Right lobe of liver (tissue), 6 donors: ENCODE data around the gene RUFY4. TPM values are rescaled to one million over a fixed set of nuclear protein-coding genes. Genes with fewer than 3 reads are reported as not detected.

Experiments
- ATAC-seq, 4 donors: fragments of 200-7000 bp; cut with Tn5 transposase; one replicate each; pipeline ENCODE4 v1.9.1; 2020; ENCODE audit warnings: mild to moderate bottlenecking in 4 of 4, moderate library complexity in 4 of 4
- DNase-seq, 3 donors: peaks; one replicate each; pipeline ENCODE4 v3.0.0-alpha.2; 2020
- H3K27ac ChIP-seq, 3 donors: fragments of 200-600 bp; one replicate each; pipeline ENCODE4 v1.8.0; 2022
- H3K27me3 ChIP-seq, 2 donors: fragments of 200-600 bp; one replicate each; pipeline ENCODE4 v1.8.0; 2022
- H3K36me3 ChIP-seq, 4 donors: fragments of 200-600 bp; sonication (generic) in 1 of 4; one replicate each; pipeline versions ENCODE4 v1.5.1 to v1.8.0; 2017 to 2022; ENCODE audit warnings: control low read depth in 1 of 4
- H3K4me1 ChIP-seq, 4 donors: fragments of 200-600 bp; sonication (generic) in 1 of 4; one replicate each; pipeline versions ENCODE4 v1.5.1 to v1.8.0; 2017 to 2022; ENCODE audit warnings: control low read depth in 1 of 4
- H3K4me3 ChIP-seq, 3 donors: fragments of 200-600 bp; one replicate each; pipeline ENCODE4 v1.8.0; 2022
- H3K9me3 ChIP-seq, 4 donors: fragments of 200-600 bp; sonication (generic) in 1 of 4; one replicate each; pipeline versions ENCODE4 v1.5.1 to v1.8.0; 2017 to 2022; ENCODE audit warnings: control low read depth in 1 of 4
- CTCF ChIP-seq, 4 donors: fragments of 200-600 bp in 3 of 4; fragments of 450-650 bp in 1 of 4; IDR thresholded peaks; one replicate each; pipeline versions ENCODE4 v1.5.1 to v1.8.0; 2016 to 2022; ENCODE audit warnings: antibody characterized with exemption in 4 of 4, mild to moderate bottlenecking in 2 of 4
- POLR2A ChIP-seq: fragments of 450-650 bp; IDR thresholded peaks from one replicate; pipeline ENCODE4 v1.6.1; 2017; ENCODE audit warnings: antibody characterized with exemption, mild to moderate bottlenecking
- WGBS: methylation state at CpG from one replicate; pipeline ENCODE4 v1.1.6; 2018; ENCODE audit warnings: low coverage, low lambda C conversion rate; ENCODE audit not compliant: insufficient coverage; ENCODE audit errors: missing lambda C conversion rate; 5-methylcytosine and 5-hydroxymethylcytosine counted together
- intact Hi-C, 2 donors: fragments of 100-400 bp; cut with DNase I; formaldehyde crosslinking; loops; one replicate each; pipeline versions ENCODE4 v1.11.2 to v1.14.1; 2022
- total RNA-seq, 6 experiments: library from RNA; depleted of rRNA in 2 of 6; stranded (reverse); fragments of >200 nt in 2 of 6; fragmentation: NEBNext Ultra II Directional in 3 of 6; extraction: Animal tissue kit (Norgen Biotek cat#: 25700) in 3 of 6; gene quantifications; one replicate each; pipeline versions ENCODE4 v1.1.0 to v1.2.4, GENCODE V29; 2016 to 2023
- donor health status: DM: no; HTN: yes; CAD: no.
- donor health status: DM: no; HTN: no; CAD: no.
- donor health status: DM: no; HTN: no; CAD: no.
- donor health status: DM: no; HTN: yes; CAD: no.
- donor health status: DM: no; HTN: yes; CAD: no.

Gene RUFY4
- total RNA-seq, 6 experiments from 2014 or later = 0.11 to 0.55 (median 0.23) TPM; not detected in 3

GRCh38 chr2:218069606-218070300 is 700 bp downstream of the RUFY4 start:
- no peaks in the 10 kb centered on the region for H3K27me3 ChIP-seq
- intact Hi-C loops = no loop called here
- TF ChIP-seq POLR2A (no peak), CTCF (IDR thresholded peaks at IDR 0.05) (no peak)
- no peaks in the 10 kb centered on the region for H3K36me3 ChIP-seq
- no peak overlapping the region for H3K4me3 ChIP-seq
- H3K4me1 ChIP-seq = peaks cover 0 to 7% (median 0%) of the 10 kb centered on the region in 4 donors
- no peaks in the 10 kb centered on the region for H3K9me3 ChIP-seq
- 53% methylated on average over 5 of the region's 9 CpGs for WGBS
- DNase-seq = peak in 1 of 3 donors; percentile 38
- H3K27ac ChIP-seq = no peak overlapping the region
- no peak for ATAC-seq

DNA sequence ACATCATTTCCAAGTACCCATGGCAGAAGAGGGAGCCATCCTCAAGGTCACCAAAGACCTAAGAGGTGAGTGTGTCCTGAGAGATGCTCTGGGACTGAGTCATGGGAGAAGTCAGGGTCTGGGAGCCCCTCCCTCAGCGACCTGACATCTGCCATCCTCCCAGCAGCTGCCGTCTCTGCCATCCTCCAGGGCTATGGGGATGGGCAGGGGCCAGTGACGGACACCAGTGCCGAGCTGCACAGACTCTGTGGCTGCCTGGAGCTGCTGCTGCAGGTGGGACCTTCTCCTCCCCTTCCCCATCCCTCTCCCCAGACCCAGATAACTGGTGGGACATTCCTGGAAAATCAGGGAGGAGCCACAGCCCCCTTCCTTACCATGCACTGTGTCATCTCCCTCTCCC is 1.5 kb downstream of the RUFY4 start:
- Histone ChIP-seq H3K27ac (no peak overlapping the region), H3K4me1 (peaks cover 0 to 7% (median 0%) of the 10 kb centered on the region in 4 donors), H3K36me3 (no peaks in the 10 kb centered on the region), H3K4me3 (no peak overlapping the region), H3K9me3 (no peaks in the 10 kb centered on the region), H3K27me3 (no peaks in the 10 kb centered on the region)
- WGBS = no CpG with 5 or more reads among the region's 4 CpGs
- ATAC-seq (no peak), DNase-seq (no peak)
- TF ChIP-seq POLR2A = no peak
- intact Hi-C loops = no loop called here

- no peak for DNase-seq
- TF ChIP-seq POLR2A = no peak
- TF ChIP-seq CTCF (IDR thresholded peaks at IDR 0.05) = no peak
- 53% methylated on average over 12 of the region's 13 CpGs for WGBS
- Histone ChIP-seq H3K36me3 (no peaks in the 10 kb centered on the region), H3K27ac (no peak overlapping the region), H3K4me3 (no peak overlapping the region), H3K27me3 (no peaks in the 10 kb centered on the region), H3K4me1 (peaks cover 0 to 7% (median 0%) of the 10 kb centered on the region in 4 donors), H3K9me3 (no peaks in the 10 kb centered on the region)
- ATAC-seq = no peak
- intact Hi-C loops = no loop called here
These were observed 2.3 kb downstream of the RUFY4 start for GRCh38 chr2:218071218-218071937.

DNA sequence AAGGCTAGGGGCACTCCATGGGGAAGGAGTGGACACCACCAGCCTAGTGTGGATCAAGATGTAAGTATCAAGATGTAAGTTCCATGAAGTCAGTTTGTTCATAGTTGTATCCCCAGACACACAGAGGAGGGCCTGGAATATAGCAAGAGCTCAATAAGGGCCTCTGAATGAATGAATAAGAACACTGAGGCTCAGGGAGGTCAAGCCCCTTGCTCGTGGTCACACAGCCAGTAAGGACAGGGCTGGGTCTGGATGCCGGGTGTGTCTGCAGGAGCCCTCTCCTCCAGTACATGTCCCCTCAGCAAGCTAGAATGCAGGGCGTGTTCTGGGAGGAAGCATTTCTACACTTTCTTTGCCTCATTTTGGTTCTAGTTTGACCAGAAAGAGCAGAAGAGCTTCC is 2.9 kb downstream of the RUFY4 start:
- intact Hi-C loops = no loop called here
- no peak for DNase-seq
- Histone ChIP-seq H3K27ac (no peak overlapping the region), H3K27me3 (no peaks in the 10 kb centered on the region), H3K36me3 (no peaks in the 10 kb centered on the region), H3K9me3 (no peaks in the 10 kb centered on the region), H3K4me1 (peaks cover 0 to 7% (median 0%) of the 10 kb centered on the region in 4 donors), H3K4me3 (no peak overlapping the region)
- 72% methylated on average over 2 of the region's 3 CpGs for WGBS
- TF ChIP-seq CTCF (IDR thresholded peaks at IDR 0.05) (no peak), POLR2A (no peak)
- ATAC-seq = no peak

DNA sequence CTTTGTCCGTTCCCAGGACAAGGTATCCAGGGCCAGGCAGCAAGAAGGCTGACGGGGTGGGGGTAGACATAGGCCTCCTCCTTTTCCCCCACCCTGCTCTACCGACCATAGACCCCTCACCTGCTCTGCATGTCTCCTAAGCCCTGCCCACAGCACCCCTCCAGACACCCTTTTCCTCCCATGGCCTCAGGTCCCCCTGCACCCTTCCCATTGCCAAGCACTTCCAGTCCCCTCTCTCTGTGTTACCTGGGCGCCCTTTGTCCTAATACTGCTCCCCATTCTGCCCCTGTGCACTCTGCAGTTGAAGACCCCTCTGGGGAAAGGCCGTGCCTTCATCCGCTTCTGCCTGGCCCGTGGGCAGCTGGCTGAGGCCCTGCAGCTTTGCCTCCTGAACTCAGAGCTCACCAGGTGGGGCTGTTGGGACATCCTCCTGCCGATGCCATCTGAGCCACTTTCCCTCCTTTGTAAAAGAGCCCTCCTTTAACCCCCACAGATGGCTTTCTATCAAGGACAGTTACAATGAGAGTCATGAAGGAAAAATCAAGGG is 3.5 kb downstream of the RUFY4 start:
- WGBS = 74% methylated on average over 7 of the region's 8 CpGs
- TF ChIP-seq POLR2A (no peak), CTCF (IDR thresholded peaks at IDR 0.05) (no peak)
- H3K4me1 ChIP-seq = peaks cover 0 to 7% (median 0%) of the 10 kb centered on the region in 4 donors
- ATAC-seq (no peak), DNase-seq (peak in 1 of 3 donors; percentile 39)
- intact Hi-C loops = no loop called here
- no peak overlapping the region for H3K27ac ChIP-seq
- H3K4me3 ChIP-seq = no peak overlapping the region
- H3K9me3 ChIP-seq = no peaks in the 10 kb centered on the region
- no peaks in the 10 kb centered on the region for H3K36me3 ChIP-seq
- H3K27me3 ChIP-seq = no peaks in the 10 kb centered on the region
